Testis (tissue), 2 donors: ENCODE data around the gene EFEMP2.

ENCODE experiments used
- CTCF ChIP-seq, 3 experiments: fragments of 450-650 bp in 2 of 3; fragments of 200-600 bp in 1 of 3; sonication (generic) in 1 of 3; IDR thresholded peaks; one replicate each; pipeline ENCODE4 v1.5.1; 2016 to 2019; ENCODE audit warnings: antibody characterized with exemption in 3 of 3, mild to moderate bottlenecking in 2 of 3, moderate library complexity in 1 of 3
- POLR2A ChIP-seq: fragments of 450-650 bp; IDR thresholded peaks from one replicate; pipeline ENCODE4 v1.6.1; 2017; ENCODE audit warnings: antibody characterized with exemption, mild to moderate bottlenecking, moderate library complexity

GRCh38 chr11:65872586-65873317, at the start of gene EFEMP2:
- TF ChIP-seq CTCF (IDR thresholded peaks at IDR 0.05) (no peak), POLR2A (no peak)
